ENCODE measurements around the gene UBE3C.

DNA sequence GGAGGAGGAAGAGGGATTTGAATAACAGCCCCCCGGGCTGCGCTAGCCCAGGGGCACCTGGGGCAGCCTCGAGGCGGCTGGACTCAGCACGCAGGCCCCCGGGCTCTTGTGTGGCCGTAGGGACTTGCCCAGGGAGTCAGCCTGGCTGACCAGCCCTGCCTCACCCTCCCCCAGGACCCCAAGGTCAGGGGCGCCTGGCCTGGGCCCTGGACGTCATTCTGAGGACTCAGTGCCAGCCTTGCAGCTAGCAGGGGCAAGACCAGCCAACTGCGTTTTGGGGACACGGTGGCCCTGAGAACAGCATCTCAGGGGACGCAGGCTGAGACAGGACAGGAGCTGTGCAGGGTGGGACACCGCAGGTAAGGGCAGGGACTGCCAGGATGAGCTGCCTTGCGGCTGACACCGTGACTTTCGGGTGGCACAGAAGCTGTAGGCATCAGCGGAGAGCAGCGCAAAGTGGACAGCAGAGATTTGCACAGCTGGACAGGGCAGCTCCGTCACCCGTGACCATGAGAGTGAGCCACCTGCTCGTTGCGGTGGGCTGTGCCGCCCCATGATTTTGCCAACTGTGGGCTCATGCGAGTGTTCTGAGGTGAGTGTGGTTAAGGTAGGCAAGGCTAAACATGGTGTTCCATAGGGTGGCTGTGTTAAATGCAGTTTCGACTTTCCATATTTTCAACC is 48.1 kb upstream of the UBE3C start:
- TF ChIP-seq, protein P1, sequence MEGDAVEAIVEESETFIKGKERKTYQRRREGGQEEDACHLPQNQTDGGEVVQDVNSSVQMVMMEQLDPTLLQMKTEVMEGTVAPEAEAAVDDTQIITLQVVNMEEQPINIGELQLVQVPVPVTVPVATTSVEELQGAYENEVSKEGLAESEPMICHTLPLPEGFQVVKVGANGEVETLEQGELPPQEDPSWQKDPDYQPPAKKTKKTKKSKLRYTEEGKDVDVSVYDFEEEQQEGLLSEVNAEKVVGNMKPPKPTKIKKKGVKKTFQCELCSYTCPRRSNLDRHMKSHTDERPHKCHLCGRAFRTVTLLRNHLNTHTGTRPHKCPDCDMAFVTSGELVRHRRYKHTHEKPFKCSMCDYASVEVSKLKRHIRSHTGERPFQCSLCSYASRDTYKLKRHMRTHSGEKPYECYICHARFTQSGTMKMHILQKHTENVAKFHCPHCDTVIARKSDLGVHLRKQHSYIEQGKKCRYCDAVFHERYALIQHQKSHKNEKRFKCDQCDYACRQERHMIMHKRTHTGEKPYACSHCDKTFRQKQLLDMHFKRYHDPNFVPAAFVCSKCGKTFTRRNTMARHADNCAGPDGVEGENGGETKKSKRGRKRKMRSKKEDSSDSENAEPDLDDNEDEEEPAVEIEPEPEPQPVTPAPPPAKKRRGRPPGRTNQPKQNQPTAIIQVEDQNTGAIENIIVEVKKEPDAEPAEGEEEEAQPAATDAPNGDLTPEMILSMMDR (IDR thresholded peaks at IDR 0.05 in 8 of 11, conservative IDR thresholded peaks at IDR 0.05 in 3 of 11), result no peak
- TF ChIP-seq POLR2A (IDR thresholded peaks at IDR 0.05) (no peak), POLR2AphosphoS5 (IDR thresholded peaks at IDR 0.05) (no peak)

Measured in spleen (tissue), 7 donors.